Prostate gland (tissue), 2 donors: Measurements from ENCODE around the gene SLC38A6.

Experiments
- CTCF ChIP-seq, 4 experiments: fragments of 200-600 bp in 2 of 4; fragments of 450-650 bp in 2 of 4; sonication (generic) in 2 of 4; IDR thresholded peaks; 1 replicate in 3 of 4; 2 replicates in 1 of 4; pipeline ENCODE4 v1.5.1; 2016 to 2019; ENCODE audit warnings: antibody characterized with exemption in 4 of 4, mild to moderate bottlenecking in 2 of 4, moderate library complexity in 2 of 4
- POLR2A ChIP-seq: fragments of 450-650 bp; IDR thresholded peaks from one replicate; pipeline ENCODE4 v1.6.1; 2016; ENCODE audit warnings: antibody characterized with exemption, mild to moderate bottlenecking
- POLR2AphosphoS5 ChIP-seq: sonication (generic); formaldehyde crosslinking; IDR thresholded peaks from one replicate; pipeline ENCODE4 v1.6.1; 2017; ENCODE audit warnings: antibody characterized with exemption

DNA sequence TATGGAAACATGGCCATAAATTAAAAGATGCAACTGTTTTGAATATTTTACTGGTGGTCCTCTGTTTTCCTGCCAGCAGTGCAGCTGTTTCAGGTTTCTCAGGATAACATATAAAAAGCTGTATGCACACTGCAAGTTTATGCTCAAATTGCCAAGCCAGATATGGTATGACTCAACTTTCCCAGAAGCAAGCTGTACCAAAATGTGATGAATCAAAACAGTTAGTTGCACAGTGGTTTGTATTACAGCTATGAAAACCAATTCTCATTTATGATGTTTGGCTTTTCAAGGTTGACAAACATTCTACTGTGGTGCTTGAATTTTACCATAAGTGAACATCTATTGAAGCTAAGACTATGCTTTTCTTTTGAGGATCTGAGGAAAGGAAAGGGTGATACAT, 15.6 kb upstream of the SLC38A6 start:
- TF ChIP-seq POLR2AphosphoS5 (peak; percentile 5), CTCF (IDR thresholded peaks at IDR 0.05) (no peak), POLR2A (no peak)
